Ovary (tissue), 9 donors: ENCODE data around the gene CHN2. TPM values are rescaled to one million over a fixed set of nuclear protein-coding genes. Genes with fewer than 3 reads are reported as not detected.

Source experiments
- DNase-seq, 5 donors: peaks; one replicate each; pipeline ENCODE4 v3.0.0-alpha.2; 2019 to 2020
- H3K27ac ChIP-seq, 2 donors: fragments of 200-600 bp; one replicate each; pipeline versions ENCODE4 v1.5.1 to v1.8.0; 2019 to 2022
- H3K27me3 ChIP-seq: fragments of 200-600 bp; one replicate; pipeline ENCODE4 v1.8.0; 2022
- H3K36me3 ChIP-seq: fragments of 200-600 bp; sonication (generic); one replicate; pipeline ENCODE4 v1.5.1; 2019
- H3K4me1 ChIP-seq: one replicate; pipeline ENCODE4 v1.8.1; 2013; ENCODE audit warnings: mild to moderate bottlenecking, moderate library complexity; ENCODE audit not compliant: insufficient read depth
- H3K4me3 ChIP-seq: fragments of 200-600 bp; sonication (generic); one replicate; pipeline ENCODE4 v1.5.1; 2017
- H3K9me3 ChIP-seq, 2 donors: fragments of 200-600 bp in 1 of 2; sonication (generic) in 1 of 2; one replicate each; pipeline versions ENCODE4 v1.5.1 to v1.8.1; 2013 to 2019; ENCODE audit warnings: mild to moderate bottlenecking in 1 of 2, moderate library complexity in 1 of 2
- EP300 ChIP-seq: sonication (generic); formaldehyde crosslinking; IDR thresholded peaks from one replicate; pipeline ENCODE4 v1.6.1; 2017; ENCODE audit warnings: antibody characterized with exemption
- POLR2A ChIP-seq: fragments of 450-650 bp; IDR thresholded peaks from one replicate; pipeline ENCODE4 v1.6.1; 2017; ENCODE audit warnings: antibody characterized with exemption, mild to moderate bottlenecking, moderate library complexity
- WGBS, 3 donors: extraction: QIAGEN DNeasy Blood & Tissue Kit in 1 of 3; methylation state at CpG; one replicate each; pipeline versions ENCODE4 v1.1.5 to v1.1.7; 2013 to 2017; 5-methylcytosine and 5-hydroxymethylcytosine counted together
- intact Hi-C, 4 donors: fragments of 100-400 bp; cut with DNase I; formaldehyde crosslinking; loops; one replicate each; pipeline versions ENCODE4 v1.11.0 to v1.15.1; 2022 to 2023
- polyA plus RNA-seq, 2 donors: library from polyadenylated mRNA; stranded (reverse); fragments of 200-250 nt in 1 of 2; fragments of 350-450 nt in 1 of 2; fragmentation: Illumina TruSeq in 1 of 2; extraction: RNeasy Lipid Tissue Mini Kit (QIAGEN cat#74804) in 1 of 2; gene quantifications; one replicate each; pipeline ENCODE4 v1.2.3, GENCODE V29; 2013 to 2014
- total RNA-seq, 7 donors: library from RNA; depleted of rRNA in 2 of 7; stranded (reverse); fragments of >200 nt in 2 of 7; fragmentation: NEBNext Ultra II Directional in 3 of 7; extraction: Animal tissue kit (Norgen Biotek cat#: 25700) in 3 of 7; gene quantifications; one replicate each; pipeline versions ENCODE4 v1.1.0 to v1.2.4, GENCODE V29; 2016 to 2023
- TF ChIP-seq, protein P1 (sequence below), 3 donors: fragments of 450-650 bp in 2 of 3; fragments of 200-600 bp in 1 of 3; IDR thresholded peaks; one replicate each; pipeline versions ENCODE4 v1.5.1 to v1.8.0; 2016 to 2022; ENCODE audit warnings: antibody characterized with exemption in 3 of 3, mild to moderate bottlenecking in 1 of 3
- donor health status: DM: no; HTN: no; CAD: no; lungs with moderate emphysema.
- donor health status: DM: no; HTN: no; CAD: no.
- donor health status: Bipolar disorder and iron deficiency.
- donor health status: DM: yes; HTN: yes; CAD: no.
- donor health status: DM: no; HTN: no; CAD: no.
- donor health status: DM: yes; HTN: yes; CAD: no.

Gene CHN2
- total and polyA plus RNA-seq, 9 donors = 17.9 to 32.6 (median 22.3) TPM

DNA sequence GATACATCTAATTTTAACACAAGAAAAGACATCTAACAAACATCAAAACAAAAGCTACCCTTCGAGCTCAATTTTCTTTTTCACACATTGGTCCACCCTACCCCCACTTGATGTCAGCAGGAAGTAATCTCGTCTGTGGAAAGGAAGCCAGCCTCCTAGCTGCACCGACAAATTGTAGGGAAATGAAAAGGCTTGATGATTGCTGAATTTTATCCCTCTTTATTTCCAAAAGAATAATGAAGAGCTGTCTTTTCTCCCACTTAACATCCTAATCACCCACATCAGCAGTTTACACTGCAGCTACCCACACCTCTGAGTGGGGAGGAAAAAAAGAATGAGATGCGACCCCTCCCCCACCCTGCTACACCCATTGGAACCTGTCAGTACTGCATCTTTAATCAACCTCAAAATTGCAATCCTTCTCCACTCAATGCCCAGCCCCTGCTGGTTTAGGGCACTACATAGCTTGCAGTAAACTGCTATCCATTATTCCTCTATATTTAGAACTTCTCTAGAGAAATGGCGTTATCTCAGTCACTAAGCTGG lies 37.6 kb upstream of the CHN2 start:
- 47 to 56% (median 55%) methylated on average over 5 of the region's 5 CpGs for WGBS, 3 donors
- H3K27me3 ChIP-seq = no peaks in the 10 kb centered on the region
- intact Hi-C loops = no loop called here

DNA sequence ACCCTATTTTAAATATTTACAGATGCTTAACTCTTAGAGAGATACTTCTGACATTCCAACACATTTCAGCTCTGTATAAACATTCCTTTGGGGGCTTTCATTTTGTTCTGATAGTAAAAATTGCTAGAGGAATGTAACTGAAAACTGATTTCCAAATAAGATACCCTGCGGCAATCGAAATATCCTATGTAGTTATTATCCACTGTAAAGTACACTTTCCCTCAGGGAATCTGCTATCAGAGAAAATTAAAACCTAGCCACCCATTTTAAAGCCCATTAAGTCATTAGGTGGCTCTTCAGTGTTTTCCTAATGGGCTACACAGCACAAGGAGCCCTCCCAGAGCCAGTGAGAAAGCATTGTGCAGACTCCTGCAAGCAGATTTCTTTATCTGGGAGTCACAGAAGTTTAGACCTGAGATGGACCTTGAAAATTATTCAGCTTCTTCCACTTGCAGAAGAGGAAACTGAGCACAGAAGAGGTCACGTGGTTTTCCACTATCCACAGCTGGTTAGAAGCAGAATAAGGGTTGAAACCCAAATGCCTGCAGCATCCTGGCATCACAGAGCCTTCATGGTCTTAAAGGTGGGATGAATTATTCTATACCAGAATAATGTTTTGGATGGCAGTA lies 35.7 kb upstream of the CHN2 start:
- intact Hi-C loops = no loop called here
- no peak overlapping the region for H3K4me3 ChIP-seq
- 74 to 78% (median 77%) methylated on average over 3 of the region's 3 CpGs for WGBS, 3 donors
- TF ChIP-seq, protein P1, sequence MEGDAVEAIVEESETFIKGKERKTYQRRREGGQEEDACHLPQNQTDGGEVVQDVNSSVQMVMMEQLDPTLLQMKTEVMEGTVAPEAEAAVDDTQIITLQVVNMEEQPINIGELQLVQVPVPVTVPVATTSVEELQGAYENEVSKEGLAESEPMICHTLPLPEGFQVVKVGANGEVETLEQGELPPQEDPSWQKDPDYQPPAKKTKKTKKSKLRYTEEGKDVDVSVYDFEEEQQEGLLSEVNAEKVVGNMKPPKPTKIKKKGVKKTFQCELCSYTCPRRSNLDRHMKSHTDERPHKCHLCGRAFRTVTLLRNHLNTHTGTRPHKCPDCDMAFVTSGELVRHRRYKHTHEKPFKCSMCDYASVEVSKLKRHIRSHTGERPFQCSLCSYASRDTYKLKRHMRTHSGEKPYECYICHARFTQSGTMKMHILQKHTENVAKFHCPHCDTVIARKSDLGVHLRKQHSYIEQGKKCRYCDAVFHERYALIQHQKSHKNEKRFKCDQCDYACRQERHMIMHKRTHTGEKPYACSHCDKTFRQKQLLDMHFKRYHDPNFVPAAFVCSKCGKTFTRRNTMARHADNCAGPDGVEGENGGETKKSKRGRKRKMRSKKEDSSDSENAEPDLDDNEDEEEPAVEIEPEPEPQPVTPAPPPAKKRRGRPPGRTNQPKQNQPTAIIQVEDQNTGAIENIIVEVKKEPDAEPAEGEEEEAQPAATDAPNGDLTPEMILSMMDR (IDR thresholded peaks at IDR 0.05) = no peak
- TF ChIP-seq POLR2A (no peak), EP300 (no peak)
- DNase-seq = no peak
- no peaks in the 10 kb centered on the region for H3K36me3 ChIP-seq
- no peaks in the 10 kb centered on the region for H3K27me3 ChIP-seq
- H3K4me1 ChIP-seq = no peaks in the 10 kb centered on the region
- H3K27ac ChIP-seq = no peak overlapping the region
- H3K9me3 ChIP-seq = no peaks in the 10 kb centered on the region

More for the DNA sequence above, 37.6 kb upstream of the CHN2 start:
- Histone ChIP-seq H3K36me3 (no peaks in the 10 kb centered on the region), H3K9me3 (no peaks in the 10 kb centered on the region), H3K4me1 (no peaks in the 10 kb centered on the region), H3K4me3 (no peak overlapping the region), H3K27ac (no peak overlapping the region)
- TF ChIP-seq, protein P1 (IDR thresholded peaks at IDR 0.05) = no peak
- TF ChIP-seq EP300 (no peak), POLR2A (no peak)
- DNase-seq = no peak

DNA sequence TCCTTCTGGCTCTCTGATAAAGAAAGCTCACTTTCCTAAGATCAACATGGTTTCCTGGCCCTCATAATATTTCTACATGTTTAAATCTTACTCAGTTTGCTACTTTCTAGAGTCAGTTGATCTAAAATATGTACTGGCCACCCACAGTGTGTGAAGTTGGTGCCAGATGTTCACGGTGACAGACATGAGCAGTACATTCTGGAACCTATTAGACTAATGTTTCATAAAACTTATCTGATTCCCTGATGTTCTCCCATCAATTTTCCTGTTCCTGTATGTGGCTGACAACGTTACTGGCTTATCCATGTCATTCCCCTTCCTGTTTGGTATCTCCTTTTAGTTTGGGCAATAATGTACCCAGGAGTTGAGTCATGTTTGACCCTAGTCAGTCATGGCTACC lies 34.5 kb upstream of the CHN2 start:
- Histone ChIP-seq H3K27me3 (no peaks in the 10 kb centered on the region), H3K9me3 (no peaks in the 10 kb centered on the region), H3K4me3 (no peak overlapping the region), H3K36me3 (no peaks in the 10 kb centered on the region), H3K4me1 (no peaks in the 10 kb centered on the region), H3K27ac (no peak overlapping the region)
- no peak for DNase-seq
- intact Hi-C loops = no loop called here
- 47 to 67% (median 60%) methylated on average over 2 of the region's 2 CpGs for WGBS, 3 donors
- no peak for TF ChIP-seq EP300
- TF ChIP-seq, protein P1 (IDR thresholded peaks at IDR 0.05) = no peak
- no peak for TF ChIP-seq POLR2A

DNA sequence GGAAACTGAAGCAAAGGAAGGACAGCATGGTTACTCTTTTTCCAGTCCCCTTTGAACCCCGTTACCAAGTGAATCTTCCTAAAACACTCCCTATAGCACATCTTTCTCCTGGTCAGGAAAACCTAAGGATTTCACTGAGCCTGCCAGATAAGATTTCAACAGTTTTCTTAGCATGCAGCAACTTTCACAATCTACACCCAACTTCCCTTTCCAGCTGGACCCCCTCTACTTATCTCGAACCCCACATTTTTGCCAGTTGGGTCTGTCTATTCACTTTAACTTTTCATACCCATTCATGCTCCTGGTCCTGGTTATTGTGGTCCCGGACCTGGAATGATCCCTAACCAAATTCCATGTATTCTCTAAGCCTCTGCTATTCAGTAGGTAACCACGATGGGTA lies 33.3 kb upstream of the CHN2 start:
- Histone ChIP-seq H3K27ac (no peak overlapping the region), H3K36me3 (no peaks in the 10 kb centered on the region), H3K4me1 (no peaks in the 10 kb centered on the region), H3K9me3 (no peaks in the 10 kb centered on the region), H3K4me3 (no peak overlapping the region), H3K27me3 (no peaks in the 10 kb centered on the region)
- WGBS, 3 donors = 86 to 95% (median 87%) methylated on average over 4 of the region's 4 CpGs
- TF ChIP-seq EP300 (no peak), POLR2A (no peak)
- TF ChIP-seq, protein P1 (IDR thresholded peaks at IDR 0.05) = no peak
- intact Hi-C loops = no loop called here
- no peak for DNase-seq
